B cell (primary cell): ENCODE results near the gene AHCY. TPM values are rescaled to one million over a fixed set of nuclear protein-coding genes. Genes with fewer than 3 reads are reported as not detected.

Experiments
- ATAC-seq: fragments of 200-7000 bp; cut with Tn5 transposase; one replicate; pipeline ENCODE4 v1.10.0; 2021; ENCODE audit warnings: low read depth, mild to moderate bottlenecking, moderate number of reproducible peaks, moderate library complexity
- CTCF ChIA-PET: fragments of 350-600 bp; sonication (Branson Sonifier 250); formaldehyde crosslinking; loops from one replicate; lab custom pipeline; 2021; ENCODE audit warnings: antibody characterized with exemption, inconsistent platforms; lab: Charles Lee
- POLR2A ChIA-PET: fragments of 350-600 bp; sonication (Branson Sonifier 250); formaldehyde crosslinking; loops from one replicate; lab custom pipeline; 2021; ENCODE audit warnings: antibody characterized with exemption; lab: Charles Lee
- DNase-seq: peaks from one replicate; pipeline ENCODE4 v3.0.0; 2013
- H2AFZ ChIP-seq: 2 replicates; pipeline ENCODE4 v1.6.1; 2012; ENCODE audit warnings: mild to moderate bottlenecking, low read depth, low read length; ENCODE audit not compliant: insufficient read depth, poor library complexity, severe bottlenecking
- H3K27ac ChIP-seq, 2 donors: 1 replicate in 1 of 2; 2 replicates in 1 of 2; pipeline ENCODE4 v1.5.1; 2012 to 2013; ENCODE audit warnings: low read length in 2 of 2, mild to moderate bottlenecking in 2 of 2, moderate library complexity in 1 of 2
- H3K27me3 ChIP-seq, 4 experiments: fragments of 200-600 bp in 1 of 4; sonication (generic) in 1 of 4; replicated peaks in 1 of 4; 1 replicate in 2 of 4; 2 replicates in 2 of 4; pipeline versions ENCODE4 v1.6.1 to v1.7.0; 2013 to 2016; ENCODE audit warnings: low read length in 3 of 4, mild to moderate bottlenecking in 2 of 4, mixed read lengths in 1 of 4, moderate library complexity in 1 of 4; ENCODE audit not compliant: insufficient read depth in 4 of 4, control insufficient read depth in 3 of 4; ENCODE audit errors: control extremely low read depth in 1 of 4
- H3K36me3 ChIP-seq, 2 experiments: replicated peaks in 1 of 2; 1 replicate in 1 of 2; 2 replicates in 1 of 2; pipeline versions ENCODE4 v1.6.1 to v1.7.1; 2013; ENCODE audit warnings: low read length in 1 of 2; ENCODE audit not compliant: insufficient read depth in 2 of 2, control insufficient read depth in 1 of 2; ENCODE audit errors: control extremely low read depth in 1 of 2, extremely low read depth in 1 of 2
- H3K4me1 ChIP-seq, 2 donors: fragments of 200-600 bp in 1 of 2; sonication (generic) in 1 of 2; 1 replicate in 1 of 2; 2 replicates in 1 of 2; pipeline versions ENCODE4 v1.5.1 to v1.6.1; 2013 to 2017; ENCODE audit warnings: low read length in 2 of 2; ENCODE audit not compliant: control insufficient read depth in 2 of 2, insufficient read depth in 2 of 2
- H3K4me2 ChIP-seq: replicated peaks from 2 replicates; pipeline ENCODE3; 2012; ENCODE audit warnings: mild to moderate bottlenecking, low read depth, low read length; ENCODE audit not compliant: poor library complexity, severe bottlenecking
- H3K4me3 ChIP-seq, 5 experiments: fragments of 200-600 bp in 1 of 5; sonication (generic) in 1 of 5; 1 replicate in 3 of 5; 2 replicates in 2 of 5; pipeline versions ENCODE4 v1.5.1 to v1.7.0; 2011 to 2016; ENCODE audit warnings: low read length in 4 of 5, mild to moderate bottlenecking in 4 of 5, low read depth in 2 of 5, control low read depth in 1 of 5, moderate library complexity in 1 of 5; ENCODE audit not compliant: insufficient read depth in 1 of 5; ENCODE audit errors: control extremely low read depth in 1 of 5, extremely low read depth in 1 of 5
- H3K79me2 ChIP-seq: fragments of 200-600 bp; sonication (generic); one replicate; pipeline ENCODE4 v1.6.0; 2016; ENCODE audit warnings: low read length; ENCODE audit not compliant: control insufficient read depth, insufficient read depth
- H3K9ac ChIP-seq: fragments of 200-600 bp; sonication (generic); 2 replicates; pipeline ENCODE4 v1.6.1; 2017; ENCODE audit warnings: mild to moderate bottlenecking, low read length, moderate library complexity
- H3K9me3 ChIP-seq, 3 donors: one replicate each; pipeline versions ENCODE4 v1.6.1 to v1.7.1; 2013; ENCODE audit warnings: low read length in 2 of 3; ENCODE audit not compliant: control insufficient read depth in 2 of 3, insufficient read depth in 1 of 3; ENCODE audit errors: control extremely low read depth in 1 of 3
- H4K20me1 ChIP-seq: 2 replicates; pipeline ENCODE4 v1.6.0; 2012; ENCODE audit warnings: mild to moderate bottlenecking, low read length; ENCODE audit not compliant: insufficient read depth, control insufficient read depth, poor library complexity, severe bottlenecking
- H3K27ac Mint-ChIP-seq: one replicate; pipeline ENCODE4 v1.8.0; 2021; ENCODE audit warnings: mixed read lengths
- H3K27me3 Mint-ChIP-seq: one replicate; pipeline ENCODE4 v1.8.0; 2021; ENCODE audit warnings: mixed read lengths
- H3K4me1 Mint-ChIP-seq: one replicate; pipeline ENCODE4 v1.8.0; 2021; ENCODE audit warnings: mixed read lengths
- H3K4me3 Mint-ChIP-seq: one replicate; pipeline ENCODE4 v1.8.0; 2021; ENCODE audit warnings: mixed read lengths
- H3K9me3 Mint-ChIP-seq: one replicate; pipeline ENCODE4 v1.8.0; 2022; ENCODE audit warnings: mixed read lengths; ENCODE audit not compliant: insufficient read depth
- EZH2 ChIP-seq: IDR thresholded peaks from 2 replicates; pipeline ENCODE4 v1.6.1; 2012; ENCODE audit warnings: borderline replicate concordance, low read depth, mild to moderate bottlenecking, moderate library complexity, low read length; ENCODE audit not compliant: insufficient read depth, poor library complexity, severe bottlenecking
- WGBS: methylation state at CpG from one replicate; pipeline ENCODE4 v1.1.5; 2013; ENCODE audit warnings: missing lambda C conversion rate; ENCODE audit not compliant: insufficient coverage; 5-methylcytosine and 5-hydroxymethylcytosine counted together
- intact Hi-C: fragments of 100-400 bp; cut with micrococcal nuclease; formaldehyde crosslinking; loops from one replicate; pipeline ENCODE4 v1.10.0; 2022
- polyA plus RNA-seq: library from polyadenylated mRNA; depleted of rRNA; stranded (reverse); fragments of >200 nt; gene quantifications from 2 replicates; pipeline ENCODE4 v1.2.3, GENCODE V29; 2012
- total RNA-seq, 2 donors: library from RNA; stranded (reverse); fragments of 120-200 nt in 1 of 2; gene quantifications; 1 replicate in 1 of 2; 2 replicates in 1 of 2; pipeline versions ENCODE4 v1.2.3 to v1.2.4, GENCODE V29; 2013 to 2022
- TF ChIP-seq, protein P1 (sequence below): fragments of 200-600 bp; IDR thresholded peaks from one replicate; pipeline ENCODE4 v1.8.0; 2022; ENCODE audit warnings: antibody characterized with exemption, mild to moderate bottlenecking

The AHCY gene
- total and polyA plus RNA-seq, 2 donors (not counting 1 experiment from before 2014, with no cell fraction given), result 43.6 to 44.0 TPM

DNA sequence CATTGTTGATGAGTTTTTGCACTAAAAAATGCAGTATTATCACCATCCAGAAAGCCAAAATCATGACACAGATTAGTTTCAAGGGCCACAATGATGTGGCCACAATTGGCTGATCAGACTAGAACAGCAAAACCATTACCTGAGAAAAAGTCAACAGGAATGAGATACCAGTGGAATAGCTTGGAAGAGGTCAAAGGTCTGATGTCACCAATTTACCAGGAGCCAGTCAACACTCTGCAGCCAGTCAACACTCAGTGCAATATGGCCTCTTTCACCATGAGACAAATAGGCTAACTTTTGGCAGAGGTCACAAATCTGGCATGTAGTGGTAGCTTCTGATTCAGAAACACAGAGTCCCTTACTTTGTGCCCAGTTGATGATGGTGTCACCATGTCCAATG lies 69.5 kb downstream of the AHCY start:
- Histone ChIP-seq H2AFZ (no peak overlapping the region), H3K36me3 (no peaks in the 10 kb centered on the region), H3K27me3 (no peaks in the 10 kb centered on the region), H3K9me3 (peaks cover 4 to 17% (median 9%) of the 10 kb centered on the region in 3 donors), H3K9ac (no peak overlapping the region), H3K4me2 (no peak overlapping the region), H3K27ac (no peak overlapping the region), H3K4me3 (no peak overlapping the region), H3K4me1 (no peaks in the 10 kb centered on the region), H3K79me2 (no peaks in the 10 kb centered on the region), H4K20me1 (no peaks in the 10 kb centered on the region)
- Mint-ChIP-seq H3K27ac (no peak overlapping the region), H3K27me3 (peaks cover 3% of the 10 kb centered on the region), H3K9me3 (peaks cover 7% of the 10 kb centered on the region), H3K4me1 (no peaks in the 10 kb centered on the region), H3K4me3 (no peak overlapping the region)
- DNase-seq (no peak), ATAC-seq (no peak)
- TF ChIP-seq EZH2, result no peak
- intact Hi-C loops, result no loop called here
- ChIA-PET CTCF (no interaction called here), POLR2A (no interaction called here)

DNA sequence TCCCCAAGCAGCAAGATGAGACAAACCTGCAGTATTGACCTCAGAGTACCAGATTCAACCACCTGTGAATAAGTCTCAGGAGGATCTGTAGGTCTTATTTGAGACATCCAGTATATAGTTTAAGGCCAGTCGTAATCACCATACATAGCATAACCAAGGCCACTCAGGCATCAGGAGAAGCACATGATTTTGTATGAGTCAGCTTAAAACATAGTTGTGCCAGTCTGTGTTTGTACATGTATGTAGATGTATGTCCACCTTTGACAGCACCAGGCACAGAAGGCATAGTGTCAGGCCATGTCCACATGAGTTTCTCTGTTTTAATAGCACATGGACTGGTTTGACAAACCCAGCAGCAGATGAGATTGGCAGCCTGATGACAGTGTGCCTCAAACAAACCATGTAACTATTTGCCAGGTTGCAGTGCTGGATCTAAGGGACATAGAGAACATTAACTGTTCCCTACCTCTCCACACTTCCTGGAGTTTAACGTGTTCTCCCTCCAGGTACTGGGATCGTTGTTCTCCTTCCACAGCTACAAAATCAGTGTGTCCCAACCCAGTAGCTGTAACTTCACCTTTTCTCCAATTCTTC lies 70.6 kb downstream of the AHCY start:
- ChIA-PET POLR2A (interaction anchor here (0.6 kb wide), 1 partner anchor 17 kb away, joined by 3 read pairs; no protein-coding TSS in a partner anchor), CTCF (interaction anchor here (0.6 kb wide), 1 partner anchor 31 kb away, joined by 5 read pairs; no protein-coding TSS in a partner anchor)
- no peaks in the 10 kb centered on the region for H3K4me1 Mint-ChIP-seq
- H3K27me3 ChIP-seq, result no peaks in the 10 kb centered on the region
- peaks cover 4 to 8% (median 6%) of the 10 kb centered on the region in 3 donors for H3K9me3 ChIP-seq
- H3K4me1 ChIP-seq, result no peaks in the 10 kb centered on the region
- no peak for DNase-seq
- H2AFZ ChIP-seq, result no peak overlapping the region
- H3K36me3 ChIP-seq, result no peaks in the 10 kb centered on the region
- no peak overlapping the region for H3K27ac ChIP-seq
- H3K9ac ChIP-seq, result no peak overlapping the region
- H3K27ac Mint-ChIP-seq, result no peak overlapping the region
- intact Hi-C loops, result no loop called here
- H4K20me1 ChIP-seq, result no peaks in the 10 kb centered on the region
- no CpG with 5 or more reads among the region's 3 CpGs for WGBS
- peaks cover 4% of the 10 kb centered on the region for H3K9me3 Mint-ChIP-seq
- no peak overlapping the region for H3K4me3 Mint-ChIP-seq
- ATAC-seq, result no peak
- no peak overlapping the region for H3K4me2 ChIP-seq
- no peak overlapping the region for H3K4me3 ChIP-seq
- no peak for TF ChIP-seq EZH2
- TF ChIP-seq, protein P1, sequence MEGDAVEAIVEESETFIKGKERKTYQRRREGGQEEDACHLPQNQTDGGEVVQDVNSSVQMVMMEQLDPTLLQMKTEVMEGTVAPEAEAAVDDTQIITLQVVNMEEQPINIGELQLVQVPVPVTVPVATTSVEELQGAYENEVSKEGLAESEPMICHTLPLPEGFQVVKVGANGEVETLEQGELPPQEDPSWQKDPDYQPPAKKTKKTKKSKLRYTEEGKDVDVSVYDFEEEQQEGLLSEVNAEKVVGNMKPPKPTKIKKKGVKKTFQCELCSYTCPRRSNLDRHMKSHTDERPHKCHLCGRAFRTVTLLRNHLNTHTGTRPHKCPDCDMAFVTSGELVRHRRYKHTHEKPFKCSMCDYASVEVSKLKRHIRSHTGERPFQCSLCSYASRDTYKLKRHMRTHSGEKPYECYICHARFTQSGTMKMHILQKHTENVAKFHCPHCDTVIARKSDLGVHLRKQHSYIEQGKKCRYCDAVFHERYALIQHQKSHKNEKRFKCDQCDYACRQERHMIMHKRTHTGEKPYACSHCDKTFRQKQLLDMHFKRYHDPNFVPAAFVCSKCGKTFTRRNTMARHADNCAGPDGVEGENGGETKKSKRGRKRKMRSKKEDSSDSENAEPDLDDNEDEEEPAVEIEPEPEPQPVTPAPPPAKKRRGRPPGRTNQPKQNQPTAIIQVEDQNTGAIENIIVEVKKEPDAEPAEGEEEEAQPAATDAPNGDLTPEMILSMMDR, result no peak
- peaks cover 3% of the 10 kb centered on the region for H3K27me3 Mint-ChIP-seq
- no peaks in the 10 kb centered on the region for H3K79me2 ChIP-seq
